Suppressor macrophage treated with lipopolysaccharide for 1 hour (primary cell): ENCODE data around the gene PVALEF.

Experiments used
- DNase-seq, 3 donors: peaks; one replicate each; pipeline ENCODE4 v3.0.0-alpha.2; 2020 to 2022

The PVALEF gene

GRCh38 chr17:81198826-81199481 lies 33.6 kb downstream of the PVALEF start:
- DNase-seq: no peak

GRCh38 chr17:81199482-81199830 lies 34.1 kb downstream of the PVALEF start:
- DNase-seq: no peak

DNA sequence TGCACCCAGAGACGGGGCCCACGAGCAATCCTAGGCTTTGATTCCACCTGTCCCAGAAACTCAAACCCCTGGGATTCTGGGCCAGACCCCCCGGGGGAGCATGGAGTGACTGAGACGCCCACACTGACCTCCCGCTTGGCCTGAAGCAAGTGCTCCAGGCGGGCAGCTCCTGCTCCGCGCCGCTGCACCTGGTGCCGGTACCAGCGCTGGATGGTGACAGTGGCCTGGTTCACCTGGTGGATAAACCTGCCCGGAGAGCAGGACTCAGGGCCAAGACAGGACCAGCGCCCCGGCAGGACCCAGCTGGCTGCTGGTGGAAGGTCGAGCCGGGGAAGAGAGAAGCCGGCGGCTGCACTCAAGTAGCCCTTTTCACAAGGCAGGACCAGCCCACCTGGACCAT lies 34.9 kb downstream of the PVALEF start:
- DNase-seq: no peak

GRCh38 chr17:81200695-81201580 lies 35.6 kb downstream of the PVALEF start:
- peak; percentile 86 to 92 (median 89) for DNase-seq

DNA sequence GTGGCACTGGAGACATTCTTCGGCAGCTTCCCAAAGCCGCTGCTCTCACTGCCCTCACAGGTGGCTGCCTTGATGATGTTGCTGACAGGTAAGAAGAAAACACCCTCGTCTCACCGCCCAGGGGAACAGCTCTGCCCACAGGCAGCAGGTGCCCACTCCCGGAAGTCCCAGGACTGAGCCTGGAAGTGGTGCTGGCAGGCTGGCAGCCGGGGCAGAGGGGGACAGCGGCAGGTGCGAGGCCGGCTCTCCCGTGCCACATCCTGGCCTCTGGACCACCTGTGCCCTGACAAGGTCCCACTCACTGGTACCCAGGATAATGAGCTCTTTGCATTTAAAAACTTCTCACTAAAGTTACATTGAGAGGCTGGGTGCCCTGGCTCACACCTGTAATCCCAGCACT lies 37.0 kb downstream of the PVALEF start:
- no peak for DNase-seq

DNA sequence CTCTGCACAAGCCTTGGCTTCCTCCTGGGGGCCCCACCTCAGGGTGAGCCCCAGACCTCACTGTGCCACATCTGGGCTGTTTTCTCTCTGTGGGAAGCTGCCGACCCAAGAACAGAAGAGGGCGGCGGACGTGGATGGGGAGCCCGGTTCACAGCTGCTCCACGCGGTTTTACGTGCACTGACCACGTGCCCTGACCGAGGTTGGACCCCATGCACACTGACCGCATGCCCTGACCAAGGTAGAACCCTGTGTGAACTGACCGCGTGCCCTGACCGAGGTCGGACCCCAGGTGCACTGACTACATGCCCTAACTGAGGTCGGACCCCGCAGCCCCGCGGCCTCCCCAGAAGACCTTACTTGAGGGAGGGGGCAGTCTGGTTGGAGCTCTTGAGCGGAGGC lies 37.8 kb downstream of the PVALEF start:
- DNase-seq: no peak

DNA sequence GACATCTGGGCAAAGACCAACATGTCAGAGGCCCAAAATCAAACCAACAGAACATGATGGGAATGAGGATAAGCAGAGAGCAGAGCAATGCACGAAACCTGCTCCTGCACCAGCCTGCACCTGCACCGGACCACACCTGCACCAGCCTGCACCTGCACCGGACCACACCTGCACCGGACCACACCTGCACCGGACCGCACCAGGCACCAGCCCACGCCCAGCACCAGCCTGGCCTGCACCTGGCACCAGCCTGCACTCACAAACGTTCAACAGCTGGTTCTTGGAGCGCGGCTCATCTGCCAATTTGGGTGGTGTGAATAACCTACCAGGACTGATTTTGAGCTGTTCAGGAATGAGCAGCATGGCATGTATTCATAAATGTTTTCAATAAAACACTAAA lies 39.3 kb downstream of the PVALEF start:
- DNase-seq: no peak

- DNase-seq: no peak
These were observed 40.9 kb downstream of the PVALEF start for GRCh38 chr17:81206166-81206565.

GRCh38 chr17:81206657-81207056 lies 41.4 kb downstream of the PVALEF start:
- DNase-seq: no peak

- DNase-seq: no peak
These were observed 42.6 kb downstream of the PVALEF start for GRCh38 chr17:81207610-81208581.

DNA sequence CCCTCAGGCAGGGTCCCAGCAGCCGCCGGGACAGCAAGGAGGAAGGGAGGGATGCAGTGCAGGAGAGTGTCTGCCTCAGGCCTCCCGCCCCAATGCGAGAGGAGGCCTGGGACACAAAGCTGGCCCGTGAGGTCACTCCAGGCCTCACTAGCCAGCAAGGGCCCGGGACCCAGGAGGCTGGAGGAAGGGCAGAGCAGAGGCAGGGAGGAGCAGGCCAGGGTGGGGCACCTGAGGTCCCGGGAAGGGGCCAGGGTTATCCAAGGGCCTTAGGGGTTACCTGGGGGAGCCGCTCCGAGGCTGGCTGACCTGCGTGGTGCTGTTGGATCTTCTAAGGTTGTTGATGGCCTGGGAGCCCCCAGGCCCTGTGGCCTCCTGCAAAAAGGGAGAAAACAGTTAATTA lies 43.3 kb downstream of the PVALEF start:
- DNase-seq: no peak

- no peak for DNase-seq
These were observed 43.8 kb downstream of the PVALEF start for GRCh38 chr17:81209141-81209540.

GRCh38 chr17:81210466-81210865 lies 45.2 kb downstream of the PVALEF start:
- DNase-seq: no peak

DNA sequence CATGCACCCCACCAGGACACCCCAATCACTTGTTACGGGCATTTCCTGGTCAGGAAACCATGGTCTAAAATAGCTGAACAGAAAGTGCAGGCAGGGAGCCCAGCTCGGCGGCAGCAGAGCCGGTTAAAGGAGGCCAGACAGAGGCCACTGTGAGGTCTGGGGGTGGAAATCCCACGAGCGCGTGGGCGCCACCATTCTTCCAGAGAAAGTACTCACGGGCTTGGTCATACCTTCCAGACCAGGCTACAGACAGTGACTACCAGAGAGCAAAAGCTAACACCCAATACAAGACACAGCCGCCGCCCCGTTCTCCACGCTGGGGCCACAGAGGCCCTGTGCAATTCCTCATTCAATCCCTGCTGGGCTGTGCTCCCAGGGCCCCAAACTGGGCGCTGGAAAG lies 45.6 kb downstream of the PVALEF start:
- peak; percentile 47 to 58 (median 55) for DNase-seq

- DNase-seq: no peak
These were observed 47.1 kb downstream of the PVALEF start for GRCh38 chr17:81212365-81212764.

GRCh38 chr17:81213978-81214377 lies 48.7 kb downstream of the PVALEF start:
- DNase-seq: no peak

GRCh38 chr17:81217491-81217890 lies 52.2 kb downstream of the PVALEF start:
- no peak for DNase-seq

DNA sequence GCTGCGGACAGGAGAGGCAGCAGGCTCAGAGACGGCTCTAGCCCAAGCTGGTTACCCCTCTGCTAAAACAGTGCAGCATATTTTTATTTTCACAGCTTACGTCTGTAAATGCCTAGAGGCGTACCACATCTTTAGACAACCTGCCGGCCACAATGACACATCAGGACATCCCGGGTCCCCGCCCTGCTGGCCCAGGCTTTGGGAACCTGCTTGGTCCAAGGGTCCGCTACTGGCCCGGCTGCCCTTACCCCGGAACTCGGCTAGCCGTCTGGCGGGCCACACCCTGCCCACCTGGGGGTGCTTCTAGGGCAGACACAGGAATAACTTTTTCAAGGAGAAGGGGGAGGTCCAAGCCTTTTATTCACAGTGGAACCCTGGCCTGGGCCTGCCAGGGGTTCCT lies 53.2 kb downstream of the PVALEF start:
- no peak for DNase-seq

DNA sequence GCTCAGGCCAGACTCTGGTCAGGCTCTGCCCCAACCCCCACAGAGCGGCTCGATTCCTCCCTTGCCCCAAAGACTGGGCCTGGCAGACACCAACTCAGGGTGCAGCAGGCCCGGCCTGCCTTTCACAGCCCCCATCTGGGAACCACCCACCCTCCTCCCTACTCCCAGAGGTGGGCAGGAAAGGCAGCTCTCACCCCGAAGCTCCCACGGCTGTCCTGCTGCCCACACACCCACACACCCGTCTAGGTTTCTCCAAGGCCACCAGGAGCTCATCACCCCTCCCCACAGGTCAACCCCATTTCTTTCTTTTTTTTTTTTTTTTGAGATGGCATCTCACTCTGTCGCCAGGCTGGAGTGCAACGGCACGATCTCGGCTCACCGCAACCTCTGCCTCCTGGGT lies 53.7 kb downstream of the PVALEF start:
- DNase-seq: no peak

DNA sequence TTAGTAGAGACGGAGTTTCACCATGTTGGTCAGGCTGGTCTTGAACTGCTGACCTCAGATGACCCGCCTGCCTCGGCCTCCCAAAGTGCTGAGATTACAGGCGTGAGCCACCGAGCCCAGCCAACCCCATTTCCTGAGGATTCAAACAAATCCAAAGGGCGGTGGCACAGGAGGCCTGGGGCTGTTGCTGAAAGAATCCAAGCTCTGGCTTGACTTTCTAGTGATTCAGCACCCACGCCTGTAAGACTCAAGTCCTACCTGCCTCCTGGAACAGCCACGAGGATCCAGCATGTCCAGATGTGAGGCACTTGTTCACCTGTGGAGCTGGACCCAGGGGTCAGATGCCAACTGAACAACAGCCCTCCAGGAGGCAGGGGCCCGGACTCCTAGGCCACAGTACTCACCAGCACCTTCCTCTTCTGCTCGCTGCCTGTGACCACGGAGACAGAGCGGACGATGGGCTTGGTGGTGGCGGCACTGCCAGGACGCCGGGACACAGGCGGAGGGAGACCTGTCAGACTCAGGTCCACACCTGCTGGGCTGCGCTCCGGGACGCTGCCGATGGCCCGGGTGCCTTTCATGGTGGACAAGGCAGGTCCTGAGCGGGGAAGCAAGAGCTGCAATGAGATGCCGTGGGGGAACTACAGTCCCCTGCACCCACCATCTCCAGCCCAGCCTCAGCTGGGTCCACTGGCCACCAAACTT lies 54.3 kb downstream of the PVALEF start:
- no peak for DNase-seq

- DNase-seq: no peak
These were observed 56.1 kb downstream of the PVALEF start for GRCh38 chr17:81221371-81221841.

GRCh38 chr17:81221842-81222619 lies 56.7 kb downstream of the PVALEF start:
- no peak for DNase-seq
